Stimulated activated CD4-positive, alpha-beta T cell treated with anti-CD3 and anti-CD28 coated beads, Interleukin-2, amount 100 ng/mL, for 4 hours (primary cell): ENCODE results near the gene ZNF425.
"Not testable (repeated sequence)": the region's sequence is repeated elsewhere in the genome, so short reads cannot be mapped to it uniquely, and the experiment has no call there.

ENCODE experiments used
- DNase-seq: peaks from one replicate; pipeline ENCODE4 v3.0.0-alpha.2; 2020; ENCODE audit warnings: low read depth

The ZNF425 gene

GRCh38 chr7:149133028-149133710 lies 7.0 kb upstream of the ZNF425 start:
- DNase-seq, result no peak

GRCh38 chr7:149130572-149131198 lies 4.6 kb upstream of the ZNF425 start:
- no peak for DNase-seq

- DNase-seq, result peak; percentile 65
Observed at GRCh38 chr7:149126662-149127266, 640 bp upstream of the ZNF425 start.

- DNase-seq, result no peak
Observed at GRCh38 chr7:149125189-149125862, 798 bp downstream of the ZNF425 start.

- no peak for DNase-seq
Observed at GRCh38 chr7:149109969-149110368, 16.2 kb downstream of the ZNF425 start.

- DNase-seq, result no peak
Observed at GRCh38 chr7:149104749-149105148, 21.4 kb downstream of the ZNF425 start.

GRCh38 chr7:149104214-149104613 lies 21.9 kb downstream of the ZNF425 start:
- no peak for DNase-seq

GRCh38 chr7:149103424-149103823 lies 22.7 kb downstream of the ZNF425 start:
- no peak for DNase-seq

GRCh38 chr7:149102666-149103065 lies 23.5 kb downstream of the ZNF425 start:
- no peak for DNase-seq

- DNase-seq, result no peak
Observed at GRCh38 chr7:149100821-149101220, 25.3 kb downstream of the ZNF425 start.

GRCh38 chr7:149099058-149099457 lies 27.1 kb downstream of the ZNF425 start:
- DNase-seq, result no peak

- no peak for DNase-seq
Observed at GRCh38 chr7:149097088-149097487, 29.0 kb downstream of the ZNF425 start.

GRCh38 chr7:149093228-149093627 lies 32.9 kb downstream of the ZNF425 start:
- DNase-seq, result no peak

GRCh38 chr7:149092244-149092643 lies 33.9 kb downstream of the ZNF425 start:
- DNase-seq, result not testable (repeated sequence)

- DNase-seq, result peak; percentile 95
Observed at GRCh38 chr7:149090397-149091195, 35.5 kb downstream of the ZNF425 start, which contains the start of gene ZNF786. ZNF786 (minus strand) TSS chr7:149090718; CDS start chr7:149090640, 78 bp downstream.

- no peak for DNase-seq
Observed at GRCh38 chr7:149087376-149087775, 38.7 kb downstream of the ZNF425 start.

- DNase-seq, result no peak
Observed at GRCh38 chr7:149085866-149086265, 40.3 kb downstream of the ZNF425 start.

GRCh38 chr7:149084407-149084806 lies 41.7 kb downstream of the ZNF425 start:
- no peak for DNase-seq

- no peak for DNase-seq
Observed at GRCh38 chr7:149081914-149082313, 44.2 kb downstream of the ZNF425 start.

- no peak for DNase-seq
Observed at GRCh38 chr7:149077594-149077993, 48.5 kb downstream of the ZNF425 start.

GRCh38 chr7:149075286-149075685 lies 50.8 kb downstream of the ZNF425 start:
- DNase-seq, result no peak
